Right lobe of liver (tissue), 6 donors: Measurements from ENCODE around the gene PPP6R3. TPM values are rescaled to one million over a fixed set of nuclear protein-coding genes. Genes with fewer than 3 reads are reported as not detected.

Source experiments
- ATAC-seq, 4 donors: fragments of 200-7000 bp; cut with Tn5 transposase; one replicate each; pipeline ENCODE4 v1.9.1; 2020; ENCODE audit warnings: mild to moderate bottlenecking in 4 of 4, moderate library complexity in 4 of 4
- DNase-seq, 3 donors: peaks; one replicate each; pipeline ENCODE4 v3.0.0-alpha.2; 2020
- H3K27ac ChIP-seq, 3 donors: fragments of 200-600 bp; one replicate each; pipeline ENCODE4 v1.8.0; 2022
- H3K27me3 ChIP-seq, 2 donors: fragments of 200-600 bp; one replicate each; pipeline ENCODE4 v1.8.0; 2022
- H3K36me3 ChIP-seq, 4 donors: fragments of 200-600 bp; sonication (generic) in 1 of 4; one replicate each; pipeline versions ENCODE4 v1.5.1 to v1.8.0; 2017 to 2022; ENCODE audit warnings: control low read depth in 1 of 4
- H3K4me1 ChIP-seq, 4 donors: fragments of 200-600 bp; sonication (generic) in 1 of 4; one replicate each; pipeline versions ENCODE4 v1.5.1 to v1.8.0; 2017 to 2022; ENCODE audit warnings: control low read depth in 1 of 4
- H3K4me3 ChIP-seq, 3 donors: fragments of 200-600 bp; one replicate each; pipeline ENCODE4 v1.8.0; 2022
- H3K9me3 ChIP-seq, 4 donors: fragments of 200-600 bp; sonication (generic) in 1 of 4; one replicate each; pipeline versions ENCODE4 v1.5.1 to v1.8.0; 2017 to 2022; ENCODE audit warnings: control low read depth in 1 of 4
- POLR2A ChIP-seq: fragments of 450-650 bp; IDR thresholded peaks from one replicate; pipeline ENCODE4 v1.6.1; 2017; ENCODE audit warnings: antibody characterized with exemption, mild to moderate bottlenecking
- WGBS: methylation state at CpG from one replicate; pipeline ENCODE4 v1.1.6; 2018; ENCODE audit warnings: low coverage, low lambda C conversion rate; ENCODE audit not compliant: insufficient coverage; ENCODE audit errors: missing lambda C conversion rate; 5-methylcytosine and 5-hydroxymethylcytosine counted together
- intact Hi-C, 2 donors: fragments of 100-400 bp; cut with DNase I; formaldehyde crosslinking; loops; one replicate each; pipeline versions ENCODE4 v1.11.2 to v1.14.1; 2022
- total RNA-seq, 6 experiments: library from RNA; depleted of rRNA in 2 of 6; stranded (reverse); fragments of >200 nt in 2 of 6; fragmentation: NEBNext Ultra II Directional in 3 of 6; extraction: Animal tissue kit (Norgen Biotek cat#: 25700) in 3 of 6; gene quantifications; one replicate each; pipeline versions ENCODE4 v1.1.0 to v1.2.4, GENCODE V29; 2016 to 2023
- TF ChIP-seq, protein P1 (sequence below), 4 donors: fragments of 200-600 bp in 3 of 4; fragments of 450-650 bp in 1 of 4; IDR thresholded peaks; one replicate each; pipeline versions ENCODE4 v1.5.1 to v1.8.0; 2016 to 2022; ENCODE audit warnings: antibody characterized with exemption in 4 of 4, mild to moderate bottlenecking in 2 of 4
- donor health status: DM: no; HTN: yes; CAD: no.
- donor health status: DM: no; HTN: no; CAD: no.
- donor health status: DM: no; HTN: no; CAD: no.
- donor health status: DM: no; HTN: yes; CAD: no.
- donor health status: DM: no; HTN: yes; CAD: no.

Gene PPP6R3
- total RNA-seq, 6 experiments from 2014 or later, result 35.8 to 48.3 (median 39.2) TPM

DNA sequence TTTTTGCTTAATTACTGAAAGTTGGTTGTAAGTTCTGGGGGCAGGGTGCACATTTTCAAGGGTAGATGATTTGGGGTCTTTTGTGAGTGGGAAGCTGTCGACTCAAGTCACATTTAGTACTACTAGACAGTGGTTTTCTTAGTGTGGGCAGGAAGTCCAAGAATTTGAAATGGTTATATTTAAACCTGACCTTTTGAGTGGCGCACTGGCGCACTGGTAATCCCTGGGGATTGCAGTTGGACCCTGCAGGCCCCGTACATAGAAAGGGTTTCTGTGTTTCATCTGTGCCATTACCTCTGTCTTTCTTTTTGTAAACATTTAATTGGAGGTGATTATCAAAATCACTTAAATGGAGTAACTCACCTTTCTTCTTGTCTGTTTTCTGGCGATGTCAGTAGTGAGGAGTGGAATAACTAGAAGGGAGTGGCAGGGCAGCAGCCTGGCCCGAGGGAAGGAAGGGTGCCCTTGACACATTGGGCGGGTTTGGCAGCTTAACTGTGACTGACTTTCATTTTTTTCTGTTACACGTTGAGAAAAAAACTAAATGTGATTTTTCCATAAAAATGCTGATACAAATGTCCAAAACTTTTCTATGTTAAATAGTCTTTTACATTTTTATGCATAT, 122.0 kb downstream of the PPP6R3 start:
- no peaks in the 10 kb centered on the region for H3K4me1 ChIP-seq
- WGBS, result 75% methylated on average over 7 of the region's 8 CpGs
- intact Hi-C loops, result no loop called here
- ATAC-seq (no peak), DNase-seq (no peak)
- no peak overlapping the region for H3K27ac ChIP-seq
- H3K36me3 ChIP-seq, result peaks cover 0 to 53% (median 25%) of the 10 kb centered on the region in 4 donors
- no peaks in the 10 kb centered on the region for H3K9me3 ChIP-seq
- H3K27me3 ChIP-seq, result no peaks in the 10 kb centered on the region
- TF ChIP-seq, protein P1, sequence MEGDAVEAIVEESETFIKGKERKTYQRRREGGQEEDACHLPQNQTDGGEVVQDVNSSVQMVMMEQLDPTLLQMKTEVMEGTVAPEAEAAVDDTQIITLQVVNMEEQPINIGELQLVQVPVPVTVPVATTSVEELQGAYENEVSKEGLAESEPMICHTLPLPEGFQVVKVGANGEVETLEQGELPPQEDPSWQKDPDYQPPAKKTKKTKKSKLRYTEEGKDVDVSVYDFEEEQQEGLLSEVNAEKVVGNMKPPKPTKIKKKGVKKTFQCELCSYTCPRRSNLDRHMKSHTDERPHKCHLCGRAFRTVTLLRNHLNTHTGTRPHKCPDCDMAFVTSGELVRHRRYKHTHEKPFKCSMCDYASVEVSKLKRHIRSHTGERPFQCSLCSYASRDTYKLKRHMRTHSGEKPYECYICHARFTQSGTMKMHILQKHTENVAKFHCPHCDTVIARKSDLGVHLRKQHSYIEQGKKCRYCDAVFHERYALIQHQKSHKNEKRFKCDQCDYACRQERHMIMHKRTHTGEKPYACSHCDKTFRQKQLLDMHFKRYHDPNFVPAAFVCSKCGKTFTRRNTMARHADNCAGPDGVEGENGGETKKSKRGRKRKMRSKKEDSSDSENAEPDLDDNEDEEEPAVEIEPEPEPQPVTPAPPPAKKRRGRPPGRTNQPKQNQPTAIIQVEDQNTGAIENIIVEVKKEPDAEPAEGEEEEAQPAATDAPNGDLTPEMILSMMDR (IDR thresholded peaks at IDR 0.05), result no peak
- TF ChIP-seq POLR2A, result no peak
- no peak overlapping the region for H3K4me3 ChIP-seq

DNA sequence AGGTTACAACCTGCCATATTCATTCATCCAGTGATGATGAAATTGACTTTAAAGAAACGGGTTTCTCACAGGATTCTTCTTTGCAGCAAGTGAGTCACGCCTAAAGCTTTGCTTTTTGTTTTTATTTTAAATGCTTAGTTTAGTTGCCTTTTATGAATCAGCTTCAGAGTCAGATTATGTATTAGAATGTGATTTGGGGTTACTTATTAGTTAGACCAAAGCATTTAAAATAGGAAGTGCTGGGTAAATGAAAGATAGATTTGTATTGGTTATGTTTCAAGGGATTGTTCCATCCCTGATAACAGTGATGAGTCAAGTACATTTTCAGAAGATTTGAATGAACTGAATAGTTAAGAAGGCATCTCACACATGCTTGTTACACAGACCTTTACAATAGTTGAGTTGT, 122.5 kb downstream of the PPP6R3 start:
- intact Hi-C loops, result no loop called here
- DNase-seq, result no peak
- Histone ChIP-seq H3K36me3 (peaks cover 0 to 55% (median 25%) of the 10 kb centered on the region in 4 donors), H3K27me3 (no peaks in the 10 kb centered on the region), H3K9me3 (no peaks in the 10 kb centered on the region), H3K27ac (no peak overlapping the region), H3K4me3 (no peak overlapping the region), H3K4me1 (no peaks in the 10 kb centered on the region)
- TF ChIP-seq POLR2A, result no peak
- ATAC-seq, result no peak
- 69% methylated on average over 2 of the region's 2 CpGs for WGBS

DNA sequence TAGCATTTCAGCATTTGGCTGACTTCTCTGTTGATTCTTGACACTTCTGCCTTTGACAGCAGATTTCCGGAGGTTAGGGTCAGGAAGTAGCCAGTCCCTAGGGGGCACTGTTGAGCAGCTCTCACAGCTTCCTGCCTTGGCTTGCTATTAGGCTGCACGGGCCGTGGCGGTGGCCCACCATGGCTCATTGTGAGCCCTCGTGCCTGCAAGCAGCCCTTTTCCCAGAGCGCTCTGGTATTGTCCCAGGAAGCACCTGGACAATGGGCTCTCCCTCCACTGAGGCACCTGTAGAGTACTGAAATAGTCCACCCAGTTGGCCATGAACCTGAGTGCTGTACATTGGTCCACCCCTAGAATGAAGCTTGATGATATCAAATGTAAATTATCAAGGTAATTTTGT, 123.5 kb downstream of the PPP6R3 start:
- no peak overlapping the region for H3K27ac ChIP-seq
- no peaks in the 10 kb centered on the region for H3K9me3 ChIP-seq
- H3K27me3 ChIP-seq, result no peaks in the 10 kb centered on the region
- no peak overlapping the region for H3K4me3 ChIP-seq
- TF ChIP-seq, protein P1 (IDR thresholded peaks at IDR 0.05), result peak; percentile 23 to 58 (median 45)
- TF ChIP-seq POLR2A, result no peak
- H3K36me3 ChIP-seq, result peaks cover 0 to 49% (median 24%) of the 10 kb centered on the region in 4 donors
- 43% methylated on average over 1 of the region's 6 CpGs for WGBS
- H3K4me1 ChIP-seq, result no peaks in the 10 kb centered on the region
- intact Hi-C loops, result no loop called here
- peak; percentile 58 to 73 (median 67) for ATAC-seq
- peak in 1 of 3 donors; percentile 35 for DNase-seq

DNA sequence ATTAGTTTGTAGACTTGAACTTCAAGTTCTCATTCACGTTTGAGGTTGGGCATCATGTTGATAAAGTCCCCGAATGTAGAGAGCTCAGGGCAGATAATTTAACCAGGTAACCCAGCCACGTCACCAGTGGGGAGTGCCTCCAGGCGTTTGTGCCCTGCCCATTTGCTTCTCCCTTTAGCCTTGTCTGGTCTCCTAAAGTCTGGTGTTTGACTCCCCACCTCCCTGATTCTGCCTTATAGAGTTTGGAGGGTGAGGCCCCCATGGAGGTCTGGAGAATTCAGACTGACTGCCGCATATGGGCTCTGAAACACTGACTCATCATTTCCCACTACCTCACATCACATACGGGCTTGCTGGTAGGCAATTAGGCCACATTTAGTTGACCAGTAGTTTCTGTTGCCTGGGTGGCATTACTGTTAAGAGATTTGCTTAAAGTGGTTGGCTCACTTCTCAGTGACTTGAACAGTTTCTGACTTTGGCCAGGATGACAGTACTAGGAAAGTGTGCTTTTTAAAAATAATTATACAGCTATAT, 124.5 kb downstream of the PPP6R3 start:
- Histone ChIP-seq H3K4me3 (no peak overlapping the region), H3K36me3 (peaks cover 0 to 48% (median 22%) of the 10 kb centered on the region in 4 donors), H3K27ac (no peak overlapping the region), H3K9me3 (no peaks in the 10 kb centered on the region), H3K4me1 (no peaks in the 10 kb centered on the region), H3K27me3 (no peaks in the 10 kb centered on the region)
- TF ChIP-seq, protein P1 (IDR thresholded peaks at IDR 0.05), result no peak
- no peak for TF ChIP-seq POLR2A
- no peak for DNase-seq
- intact Hi-C loops, result no loop called here
- WGBS, result 84% methylated on average over 5 of the region's 6 CpGs
- ATAC-seq, result no peak

DNA sequence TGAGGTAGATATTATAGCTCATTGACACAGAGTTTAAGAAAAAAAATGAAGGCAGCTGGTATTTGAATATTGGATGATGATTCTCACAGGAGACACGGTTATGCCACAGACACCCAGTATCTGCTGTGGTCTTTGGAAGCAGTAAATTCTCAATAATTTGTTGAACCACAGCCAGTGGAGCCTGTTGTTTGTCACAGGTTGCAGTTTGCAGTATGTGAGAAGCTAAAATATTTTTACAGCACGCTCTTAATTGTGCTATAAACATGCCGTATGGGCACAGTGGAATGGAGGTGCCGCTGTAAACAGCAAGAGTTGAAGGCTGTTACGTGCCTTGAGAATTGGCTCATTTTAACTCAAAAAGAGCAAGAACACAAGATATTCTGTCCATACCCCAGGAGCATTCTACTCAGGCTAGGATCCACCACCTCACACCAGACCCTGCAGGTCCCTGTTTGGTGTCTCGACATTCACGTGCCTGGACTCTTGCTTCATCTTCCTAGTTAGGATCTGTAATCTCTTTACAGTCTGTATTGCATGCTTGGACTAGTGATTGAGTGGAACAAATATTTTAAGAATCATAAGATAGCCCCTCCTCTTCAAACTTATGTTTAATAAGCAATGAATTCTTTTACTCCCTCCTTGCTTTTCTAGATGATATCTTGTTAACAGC, 129.1 kb downstream of the PPP6R3 start:
- TF ChIP-seq POLR2A, result no peak
- TF ChIP-seq, protein P1 (IDR thresholded peaks at IDR 0.05), result no peak

More for the DNA sequence above, 129.1 kb downstream of the PPP6R3 start:
- H3K27ac ChIP-seq, result no peak overlapping the region
- ATAC-seq (no peak), DNase-seq (no peak)
- H3K36me3 ChIP-seq, result peaks cover 0 to 78% (median 25%) of the 10 kb centered on the region in 4 donors
- no peaks in the 10 kb centered on the region for H3K9me3 ChIP-seq
- H3K4me3 ChIP-seq, result no peak overlapping the region
- no peaks in the 10 kb centered on the region for H3K27me3 ChIP-seq
- H3K4me1 ChIP-seq, result no peaks in the 10 kb centered on the region
- intact Hi-C loops, result no loop called here
- WGBS, result 97% methylated on average over 7 of the region's 7 CpGs
